SH-SY5Y (cell line): ENCODE data around the gene CACNA2D4.

Experiments
- GATA2 ChIP-seq: IDR thresholded peaks from 2 replicates; pipeline ENCODE4 v1.6.1; 2011; ENCODE audit warnings: mild to moderate bottlenecking, low read depth, low read length
- GATA3 ChIP-seq: IDR thresholded peaks from 2 replicates; pipeline ENCODE4 v1.6.1; 2011; ENCODE audit warnings: low read depth, mild to moderate bottlenecking, low read length, moderate library complexity

GRCh38 chr12:1915082-1915968, 3.1 kb downstream of the CACNA2D4 start:
- TF ChIP-seq GATA2 (no peak), GATA3 (no peak)
